Retinal pigment epithelial cell (primary cell): ENCODE measurements around the gene KIF25.

Source experiments
- DNase-seq: peaks from one replicate; pipeline ENCODE4 v3.0.0-alpha.2; 2010; ENCODE audit warnings: low read depth
- H3K4me3 ChIP-seq: 2 replicates; pipeline ENCODE4 v1.5.1; 2011; ENCODE audit warnings: mild to moderate bottlenecking, low read length, control low read depth, moderate library complexity
- CTCF ChIP-seq: conservative IDR thresholded peaks from 2 replicates; pipeline ENCODE4 v1.5.1; 2011; ENCODE audit warnings: low read depth, low read length, control low read depth, inconsistent platforms

The KIF25 gene

GRCh38 chr6:168044521-168045130 is 47.2 kb downstream of the KIF25 start:
- DNase-seq, result no peak
- H3K4me3 ChIP-seq, result no peak overlapping the region
- TF ChIP-seq CTCF, result no peak

- no peak for DNase-seq
- H3K4me3 ChIP-seq, result no peak overlapping the region
- no peak for TF ChIP-seq CTCF
These were observed 47.7 kb downstream of the KIF25 start for GRCh38 chr6:168045141-168045691.

GRCh38 chr6:168045706-168046620 is 48.5 kb downstream of the KIF25 start:
- H3K4me3 ChIP-seq, result no peak overlapping the region
- TF ChIP-seq CTCF, result no peak
- DNase-seq, result no peak

DNA sequence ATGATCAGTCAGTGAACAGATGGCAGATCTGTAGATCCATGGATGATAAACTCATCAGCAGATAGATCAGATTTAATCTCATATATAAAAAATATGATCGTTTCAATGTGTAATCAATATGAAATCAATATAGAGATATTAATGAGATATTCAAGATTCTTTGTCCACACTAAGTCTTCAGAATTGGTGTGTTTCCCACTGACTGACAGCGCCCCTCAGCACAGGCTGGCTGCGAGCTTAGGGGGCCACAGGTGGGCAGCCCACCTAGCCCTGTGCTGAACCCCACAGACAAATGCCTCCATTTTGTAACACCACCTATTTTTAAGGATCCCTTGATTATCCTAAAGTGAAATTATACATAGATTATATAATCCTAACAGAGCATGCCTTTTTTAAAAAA is 49.2 kb downstream of the KIF25 start:
- no peak for TF ChIP-seq CTCF
- H3K4me3 ChIP-seq, result no peak overlapping the region

DNA sequence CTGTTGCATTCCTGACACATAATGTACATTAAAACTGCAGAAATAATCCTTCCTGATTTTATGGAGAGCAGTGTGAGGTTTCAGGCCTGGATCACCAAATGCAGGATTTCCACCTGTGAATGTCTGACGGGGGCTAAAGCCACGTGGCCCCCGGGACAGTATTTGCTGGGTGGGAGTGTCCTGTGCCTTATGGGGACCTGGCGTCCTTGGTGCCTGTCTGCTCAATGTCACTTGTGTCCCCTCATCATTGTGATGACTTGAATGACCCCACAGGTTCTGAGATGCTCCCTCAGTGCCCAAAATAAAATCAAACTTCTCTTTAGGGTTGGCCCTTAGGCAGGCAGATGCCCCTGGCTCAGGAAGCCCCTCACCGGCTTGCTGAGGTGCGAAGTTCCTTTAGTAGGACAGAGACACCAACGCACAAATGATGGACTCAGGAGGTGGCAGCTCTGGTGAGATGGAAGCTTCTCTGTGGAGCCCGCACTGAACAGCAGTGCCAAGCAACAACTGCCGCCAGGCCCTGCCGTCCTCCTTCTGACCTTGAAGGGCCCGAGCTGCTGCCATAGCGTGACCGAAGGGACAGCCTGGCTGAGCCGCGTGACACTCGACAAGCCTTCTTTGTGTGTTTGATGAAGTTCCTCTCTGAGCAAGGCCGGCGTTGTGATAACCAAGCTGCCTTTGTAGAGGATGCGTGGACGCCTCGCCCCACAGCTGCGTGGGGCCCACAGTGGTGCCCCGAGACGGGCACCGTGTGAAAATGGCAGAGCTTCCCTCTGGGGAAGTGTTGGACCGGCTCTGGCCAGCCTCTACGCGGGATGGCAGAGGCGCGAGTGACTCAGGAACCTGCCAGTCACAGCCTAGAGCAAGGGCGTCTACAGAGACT is 50.6 kb downstream of the KIF25 start:
- no peak for TF ChIP-seq CTCF
- DNase-seq, result no peak
- no peak overlapping the region for H3K4me3 ChIP-seq

More for the DNA sequence above, 49.2 kb downstream of the KIF25 start:
- DNase-seq, result no peak

DNA sequence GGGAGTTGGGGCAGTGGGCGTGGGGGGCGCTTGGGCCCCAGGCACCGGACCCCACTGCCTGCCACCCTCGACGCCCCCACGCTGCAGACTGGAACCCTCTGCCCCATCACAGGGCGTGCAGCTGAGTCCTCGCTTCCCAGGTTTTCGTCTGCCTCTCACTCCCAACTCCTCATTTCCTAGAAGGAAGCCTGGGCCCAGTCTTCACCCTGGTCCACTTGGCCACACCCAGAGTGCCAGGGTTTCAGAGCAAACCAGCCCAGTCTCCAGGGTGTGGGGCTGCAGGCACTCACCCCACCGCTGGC is 51.2 kb downstream of the KIF25 start:
- TF ChIP-seq CTCF, result no peak
- no peak overlapping the region for H3K4me3 ChIP-seq
- no peak for DNase-seq
